GM04504 (cell line): ENCODE results near the gene UMPS.
"Not testable (repeated sequence)": the region's sequence is repeated elsewhere in the genome, so short reads cannot be mapped to it uniquely, and the experiment has no call there.

Source experiments
- DNase-seq: peaks from one replicate; pipeline ENCODE4 v3.0.0-alpha.2; 2012; ENCODE audit warnings: low read depth

Gene UMPS

GRCh38 chr3:124730129-124730940 lies at the start of gene UMPS:
Gene UMPS, plus strand, starts transcription at chr3:124730452. Its CDS starts 20 bp downstream, at chr3:124730472.
- peak; percentile 44 for DNase-seq

GRCh38 chr3:124680521-124680920 lies 49.7 kb upstream of the UMPS start:
- no peak for DNase-seq

DNA sequence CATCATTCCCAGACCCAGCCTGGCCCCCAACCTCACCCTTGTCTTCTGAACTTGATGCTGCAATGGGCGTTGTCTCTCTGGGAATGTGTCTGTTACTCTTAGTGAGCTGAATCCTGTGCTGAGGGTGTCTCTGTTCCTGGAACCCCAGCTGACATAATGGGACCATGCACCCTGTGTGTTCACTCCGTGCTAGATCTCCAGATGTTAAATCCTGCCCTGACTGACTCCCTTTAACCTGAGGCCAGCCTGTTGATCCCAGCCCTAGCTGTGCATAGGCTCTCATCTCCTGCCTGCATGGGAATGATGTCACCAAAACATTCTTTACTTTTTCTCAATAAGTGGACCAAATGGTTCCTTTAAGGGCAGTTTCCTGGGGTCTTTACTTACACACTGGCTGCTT lies 48.0 kb upstream of the UMPS start:
- no peak for DNase-seq

DNA sequence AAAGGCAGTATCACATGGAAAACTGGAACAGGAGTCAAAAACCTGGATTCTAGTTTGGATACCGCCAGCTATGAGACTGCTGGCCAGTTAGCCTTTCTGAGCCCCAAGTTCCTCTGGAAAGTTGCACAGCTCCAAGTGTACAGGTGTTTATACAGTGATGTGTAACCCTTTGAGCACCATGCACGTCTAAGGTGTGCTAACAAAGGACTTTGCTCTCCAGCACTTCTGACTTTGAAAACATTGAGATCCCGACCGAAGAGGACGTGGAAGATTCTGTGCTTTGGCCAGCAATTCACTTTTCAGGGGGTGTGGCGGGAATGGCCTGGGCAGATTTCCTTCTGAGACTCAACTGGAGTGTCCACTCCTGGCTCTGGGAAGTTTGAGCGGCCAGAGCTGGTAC lies 45.8 kb upstream of the UMPS start:
- DNase-seq, result no peak

GRCh38 chr3:124685067-124685466 lies 45.2 kb upstream of the UMPS start:
- no peak for DNase-seq

GRCh38 chr3:124685481-124685880 lies 44.8 kb upstream of the UMPS start:
- DNase-seq, result no peak

DNA sequence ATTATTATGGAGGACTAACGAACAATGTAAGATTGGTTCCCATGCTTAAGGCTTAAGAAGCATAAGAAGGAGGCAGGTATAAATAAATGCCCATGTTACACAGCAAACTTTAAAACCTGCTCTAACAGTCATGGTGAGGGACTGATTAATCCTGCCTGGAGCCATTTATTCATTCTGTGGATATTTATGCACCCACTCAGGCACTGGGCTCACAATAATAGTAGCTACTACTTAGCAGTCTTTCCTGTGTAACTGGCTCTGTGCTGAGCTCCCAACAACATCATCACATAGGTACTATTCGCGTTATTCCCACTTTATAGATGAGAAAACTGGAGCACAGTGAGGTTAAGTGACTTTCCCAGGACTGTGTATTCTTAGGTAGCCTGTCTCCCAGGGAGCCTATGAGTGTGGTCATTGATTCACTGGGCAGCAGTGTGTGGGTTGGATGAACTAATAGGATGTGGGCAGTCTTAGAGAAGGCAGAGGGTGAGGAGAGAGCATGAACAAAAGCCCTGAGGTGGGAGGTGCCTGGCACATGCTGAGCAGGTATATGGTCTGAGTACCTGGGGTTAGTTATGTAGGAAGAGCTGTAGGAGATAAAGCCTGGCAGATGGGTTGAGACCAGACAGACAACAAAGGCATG lies 44.1 kb upstream of the UMPS start:
- DNase-seq, result no peak

DNA sequence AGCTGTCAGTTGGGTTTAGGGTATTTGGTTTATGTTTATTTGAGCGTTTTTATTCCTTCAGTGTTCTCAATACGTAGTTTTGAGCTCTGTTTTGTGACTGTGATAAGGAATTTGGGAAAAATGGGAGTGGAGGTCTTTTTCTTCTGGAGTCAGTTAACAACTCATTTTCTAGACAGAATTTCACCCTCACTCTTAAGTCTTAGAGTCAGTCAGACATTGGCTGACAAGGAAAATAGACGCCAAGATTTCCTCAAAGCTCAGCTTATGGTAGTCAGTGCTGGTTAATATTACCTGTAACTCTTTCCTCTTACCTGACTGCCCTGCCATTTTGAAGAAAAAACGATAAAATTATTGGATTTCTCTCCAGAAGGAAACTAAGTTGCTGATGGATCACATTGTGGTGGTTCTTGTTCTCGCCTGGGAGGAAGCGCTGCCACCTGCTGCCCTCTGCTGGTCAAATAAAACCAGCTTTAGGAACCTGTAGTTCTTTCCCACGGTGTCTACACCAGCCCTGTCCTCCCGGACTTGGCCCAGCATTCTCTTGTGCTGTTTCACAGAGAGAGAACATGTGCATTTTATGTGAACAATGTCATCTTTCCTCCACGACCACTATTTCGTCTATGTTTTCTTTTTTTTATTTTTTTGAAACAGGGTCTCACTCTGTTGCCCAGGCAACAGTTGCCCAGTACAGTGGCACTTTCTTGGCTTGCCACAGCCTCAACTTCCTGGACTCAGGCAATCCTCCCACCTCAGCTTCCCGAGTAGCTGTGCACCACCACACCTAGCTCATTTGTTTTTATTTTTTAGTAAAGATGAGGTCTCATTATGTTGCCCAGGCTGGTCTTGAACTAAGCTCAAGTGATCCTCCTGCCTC lies 41.4 kb upstream of the UMPS start:
- DNase-seq, result peak; percentile 60

GRCh38 chr3:124691599-124691998 lies 38.7 kb upstream of the UMPS start:
- DNase-seq, result no peak

DNA sequence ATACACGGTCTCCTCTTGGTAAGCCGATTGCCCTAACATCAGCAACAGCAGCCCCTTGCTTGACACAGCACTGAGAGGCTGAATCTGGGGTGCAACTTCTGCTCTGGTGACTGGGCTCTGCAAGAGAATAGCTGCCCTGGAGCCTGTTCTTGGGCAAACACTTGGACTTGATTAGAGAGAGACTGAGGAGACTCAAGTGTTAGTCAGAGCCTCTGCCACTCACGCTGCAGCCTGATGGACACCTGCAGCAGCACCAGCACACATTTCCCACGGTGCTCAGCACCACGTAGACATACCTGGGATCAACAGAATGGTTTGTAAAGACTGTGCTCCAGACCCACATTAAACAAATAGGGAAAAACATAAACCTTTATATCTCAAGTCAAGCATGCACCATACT lies 35.8 kb upstream of the UMPS start:
- no peak for DNase-seq

DNA sequence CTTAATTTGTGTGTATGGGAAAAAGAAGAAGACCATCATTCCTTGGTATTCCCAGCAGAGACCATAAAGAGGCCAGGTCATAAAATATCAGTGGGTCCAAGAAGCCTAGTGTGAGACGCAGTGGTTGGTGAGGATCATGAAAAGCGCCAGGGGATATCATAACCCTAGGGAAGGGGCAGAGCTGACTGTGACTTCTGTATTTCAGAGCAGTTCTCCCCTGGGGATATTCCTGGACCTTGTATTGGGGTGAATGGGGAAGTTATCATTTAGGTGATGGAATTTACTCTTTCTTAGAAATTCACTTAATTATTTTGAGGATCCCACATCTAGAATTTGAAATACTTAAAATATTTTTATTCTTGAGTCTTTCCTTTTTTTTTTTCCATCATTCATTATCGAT lies 34.9 kb upstream of the UMPS start:
- no peak for DNase-seq

DNA sequence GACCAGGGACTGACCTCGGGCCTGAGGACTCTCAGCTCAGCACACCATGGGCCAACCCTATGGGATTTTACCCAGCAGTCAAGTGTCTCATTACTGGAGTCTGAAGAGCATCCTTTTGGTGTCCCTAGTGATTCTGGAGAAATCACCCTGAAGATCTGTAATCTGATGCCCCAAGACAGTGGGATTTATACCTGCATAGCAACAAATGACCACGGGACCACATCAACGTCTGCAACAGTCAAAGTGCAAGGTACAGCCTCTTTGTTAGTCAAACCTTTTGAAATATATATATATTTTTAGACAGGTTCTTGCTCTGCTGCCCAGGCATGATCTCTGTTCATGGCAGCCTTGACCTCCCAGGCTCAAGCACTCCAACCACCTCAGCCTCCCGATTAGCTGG lies 34.2 kb upstream of the UMPS start:
- no peak for DNase-seq

- no peak for DNase-seq
Measured at GRCh38 chr3:124697302-124697701, 33.0 kb upstream of the UMPS start.

- no peak for DNase-seq
Measured at GRCh38 chr3:124698030-124698770, 32.1 kb upstream of the UMPS start.

- no peak for DNase-seq
Measured at GRCh38 chr3:124699051-124699450, 31.2 kb upstream of the UMPS start.

DNA sequence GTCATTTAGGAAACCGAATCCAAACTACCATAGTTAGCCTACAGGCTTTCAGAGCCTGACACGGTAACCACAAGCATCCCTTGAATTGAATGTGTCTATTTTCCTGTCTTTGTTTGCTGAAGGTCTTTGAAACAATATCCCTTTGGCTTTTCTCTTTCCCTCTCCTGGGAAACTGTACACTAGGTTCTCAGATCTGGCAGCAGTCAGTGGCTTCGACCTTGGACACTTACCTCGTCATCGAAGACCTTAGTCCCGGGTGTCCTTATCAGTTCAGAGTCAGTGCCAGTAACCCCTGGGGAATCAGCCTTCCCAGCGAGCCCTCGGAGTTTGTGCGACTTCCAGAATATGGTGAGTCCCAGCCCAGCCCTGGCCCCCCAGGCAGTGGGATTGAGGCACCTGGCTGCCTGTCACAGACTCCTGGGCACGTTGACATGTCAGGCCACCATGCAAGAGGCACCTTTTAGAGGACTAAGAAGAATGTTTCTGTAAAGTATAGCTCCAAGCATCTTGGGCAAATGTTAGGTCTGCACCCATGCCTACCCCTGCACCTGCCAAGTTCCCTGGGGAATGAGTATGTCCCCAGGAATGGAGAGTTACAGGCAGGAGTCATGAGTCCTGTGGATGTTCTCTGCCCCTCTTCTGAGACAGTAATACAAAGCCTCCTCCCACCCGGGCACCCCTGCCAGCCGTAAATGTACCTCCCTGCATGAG lies 30.4 kb upstream of the UMPS start:
- DNase-seq, result no peak

DNA sequence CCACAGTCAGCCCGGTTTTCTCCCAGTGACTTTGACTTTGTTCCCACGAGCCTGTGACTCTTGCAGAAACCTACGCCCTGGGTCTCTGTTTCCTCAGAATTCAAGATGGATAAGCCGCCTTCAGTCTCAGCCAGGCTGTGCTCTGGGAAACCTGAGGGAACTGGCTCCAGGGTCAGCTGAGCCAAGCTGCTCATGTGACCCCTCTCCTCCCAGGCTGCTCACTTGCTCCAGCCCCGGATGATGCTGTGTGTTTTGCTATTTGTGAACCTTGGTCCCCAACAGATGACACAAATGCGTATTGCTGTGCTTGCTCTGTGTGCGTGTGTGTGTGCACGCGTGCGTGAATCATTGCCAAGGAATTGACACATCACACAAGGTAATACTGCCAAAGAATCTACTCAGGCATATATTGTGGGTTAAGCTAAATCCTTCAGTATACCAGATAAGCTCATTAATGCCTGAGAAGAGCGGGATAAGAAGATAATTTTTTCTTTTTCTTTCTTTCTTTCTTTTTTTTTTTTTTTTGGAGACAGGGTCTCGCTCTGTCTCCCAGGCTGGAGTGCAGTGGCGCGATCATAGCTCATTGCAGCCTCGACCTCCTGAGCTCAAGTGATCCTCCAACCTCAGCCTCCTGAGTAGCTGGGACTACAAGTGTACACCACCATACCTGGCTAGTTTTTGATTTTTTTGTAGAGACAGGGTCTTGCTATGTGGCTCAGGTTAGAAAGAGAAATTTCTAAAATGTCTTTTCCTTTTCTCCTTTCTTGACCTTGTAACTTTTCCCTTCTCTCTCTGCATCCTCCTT lies 29.2 kb upstream of the UMPS start:
- no peak for DNase-seq

DNA sequence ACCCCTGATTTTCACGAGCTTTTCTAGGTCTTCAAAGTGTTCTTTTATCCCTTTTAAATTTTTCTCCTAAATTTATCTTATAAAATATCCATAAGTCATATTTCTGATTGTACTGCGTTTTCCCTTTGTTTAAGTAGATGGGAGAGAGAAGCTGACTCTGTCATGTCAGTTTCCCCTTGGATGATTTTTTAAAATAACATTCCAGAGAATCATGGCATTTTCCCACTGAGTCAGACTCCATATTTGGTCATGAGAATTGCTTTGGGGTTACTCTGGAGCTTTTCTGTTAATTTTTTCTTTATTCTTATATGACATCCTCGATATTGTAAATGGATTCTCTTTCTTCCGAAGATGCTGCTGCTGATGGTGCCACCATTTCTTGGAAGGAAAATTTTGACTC lies 28.6 kb upstream of the UMPS start:
- peak; percentile 19 for DNase-seq

- no peak for DNase-seq
Measured at GRCh38 chr3:124702950-124703349, 27.3 kb upstream of the UMPS start.

GRCh38 chr3:124705552-124705951 lies 24.7 kb upstream of the UMPS start:
- DNase-seq, result no peak

DNA sequence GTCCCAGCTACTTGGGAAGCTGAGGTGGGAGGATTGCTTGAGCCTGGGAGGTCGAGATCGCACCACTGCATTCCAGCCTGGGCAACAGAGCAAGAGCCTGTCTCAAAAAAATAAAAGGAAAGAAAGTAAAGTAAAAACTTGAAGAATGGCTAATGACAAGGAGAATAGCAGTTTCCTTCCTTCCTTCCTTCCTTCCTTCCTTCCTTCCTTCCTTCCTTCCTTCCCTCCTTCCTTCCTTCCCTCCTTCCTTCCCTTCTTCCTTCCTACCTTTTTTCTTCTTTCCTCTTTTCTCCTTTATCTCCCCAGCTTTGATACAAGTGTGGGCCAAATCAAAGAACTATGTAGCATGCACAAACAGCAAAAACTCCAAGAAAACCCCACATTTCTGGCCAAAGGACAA lies 23.0 kb upstream of the UMPS start:
- not testable (repeated sequence) for DNase-seq
